Globus pallidus (tissue), 1 donor: ENCODE results near the gene KRTAP4-16.
A peak's percentile ranks its signal among the peaks of the same experiment; 100 is the strongest.
"Not testable (repeated sequence)": the region's sequence is repeated elsewhere in the genome, so short reads cannot be mapped to it uniquely, and the experiment has no call there.

ENCODE experiments used
- DNase-seq: peaks from one replicate; pipeline ENCODE4 v3.0.0-alpha.2; 2015; ENCODE audit warnings: low spot score

Gene KRTAP4-16

DNA sequence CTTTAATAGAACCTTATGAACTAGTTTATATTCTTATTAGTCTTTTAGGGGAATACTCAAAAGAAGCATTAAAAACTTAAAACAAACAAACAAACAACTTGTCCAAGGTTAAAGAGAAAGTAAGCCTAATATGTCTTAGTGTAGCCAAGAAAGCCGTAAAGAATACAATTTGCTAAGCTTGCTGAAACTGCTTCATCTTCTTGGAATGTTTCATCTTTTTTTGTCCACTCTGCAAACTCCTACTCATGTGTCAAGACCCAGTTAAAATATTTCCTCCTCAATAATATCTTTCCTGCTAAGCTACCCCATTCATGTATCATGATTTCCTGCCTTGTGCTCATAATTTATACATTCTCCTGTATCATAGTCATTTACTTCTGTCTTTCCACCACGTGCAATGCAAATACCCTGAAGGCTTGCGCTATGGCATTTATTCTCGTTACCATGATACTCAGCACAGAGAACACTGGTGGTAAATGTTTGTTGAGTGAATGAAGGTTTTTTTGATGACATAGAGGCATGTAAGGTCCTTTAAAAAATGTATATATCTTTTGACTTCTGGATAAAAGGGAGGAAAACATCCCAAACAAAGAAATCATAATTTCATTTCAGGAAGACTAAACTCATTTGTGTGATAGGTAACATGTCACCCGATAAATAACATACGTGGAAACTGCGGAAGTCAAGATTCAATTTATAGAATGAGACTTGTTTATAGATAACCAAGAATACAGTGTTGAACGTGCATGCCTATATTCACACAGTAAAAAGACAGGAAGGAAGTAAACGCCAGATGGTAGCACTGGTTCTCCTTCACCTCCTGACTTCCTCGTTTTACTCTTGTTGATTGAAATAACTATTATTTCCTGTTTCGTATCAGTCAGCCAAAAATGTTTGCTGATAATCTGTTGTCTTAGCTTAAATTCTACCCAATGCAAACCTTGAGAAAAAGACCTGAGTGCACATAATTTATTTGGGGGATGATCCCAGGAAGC lies 18.0 kb upstream of the KRTAP4-16 start:
- peak; percentile 3 for DNase-seq

- no peak for DNase-seq
Observed at GRCh38 chr17:41118721-41119120, 16.7 kb upstream of the KRTAP4-16 start.

DNA sequence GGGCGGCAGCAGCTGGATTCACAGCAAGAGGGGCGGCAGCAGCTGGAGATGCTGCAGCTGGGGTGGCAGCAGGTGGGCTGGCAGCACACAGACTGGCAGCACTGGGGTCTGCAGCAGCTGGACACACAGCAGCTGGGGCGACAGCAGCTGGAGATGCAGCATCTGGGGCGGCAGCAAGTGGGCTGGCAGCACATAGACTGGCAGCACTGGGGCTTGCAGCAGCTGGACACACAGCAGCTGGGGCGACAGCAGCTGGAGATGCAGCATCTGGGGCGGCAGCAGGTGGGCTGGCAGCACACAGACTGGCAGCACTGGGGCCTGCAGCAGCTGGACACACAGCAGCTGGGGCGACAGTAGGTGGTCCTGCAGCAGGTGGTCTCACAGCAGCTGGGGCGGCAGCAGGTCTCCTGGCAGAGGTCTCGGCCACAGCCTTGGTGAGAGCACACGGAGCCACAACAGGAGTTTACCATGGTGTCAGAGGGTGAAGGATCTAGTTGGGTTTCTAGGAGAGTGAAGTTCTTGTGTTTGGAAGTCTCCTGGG lies 15.9 kb upstream of the KRTAP4-16 start, which contains the start of gene KRTAP4-11:
TSS of gene KRTAP4-11 (minus strand) at position 528 of the 541 bp plus-strand sequence. CDS start at position 470, 58 bp downstream.
- DNase-seq, result not testable (repeated sequence)

DNA sequence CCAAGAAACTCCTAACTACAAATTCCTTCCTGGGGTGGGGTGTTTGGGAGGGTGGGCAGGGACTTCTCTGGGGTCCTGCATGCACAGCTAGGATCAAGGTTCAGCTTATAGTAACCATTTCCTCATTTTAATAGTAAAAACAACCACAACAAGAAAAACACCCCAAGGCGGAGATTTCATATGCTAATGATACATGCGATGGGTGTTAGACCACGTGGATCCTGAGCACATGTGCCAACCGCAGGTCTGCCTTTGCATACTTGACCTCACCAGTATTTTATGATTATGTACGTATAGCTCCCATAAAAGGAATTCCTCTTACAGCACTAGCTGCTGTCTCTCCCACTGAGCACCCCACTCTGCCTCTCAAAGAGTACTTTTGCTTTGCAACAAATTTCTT lies 14.3 kb upstream of the KRTAP4-16 start:
- DNase-seq, result no peak

GRCh38 chr17:41111151-41111885 lies 9.3 kb upstream of the KRTAP4-16 start:
- no peak for DNase-seq

DNA sequence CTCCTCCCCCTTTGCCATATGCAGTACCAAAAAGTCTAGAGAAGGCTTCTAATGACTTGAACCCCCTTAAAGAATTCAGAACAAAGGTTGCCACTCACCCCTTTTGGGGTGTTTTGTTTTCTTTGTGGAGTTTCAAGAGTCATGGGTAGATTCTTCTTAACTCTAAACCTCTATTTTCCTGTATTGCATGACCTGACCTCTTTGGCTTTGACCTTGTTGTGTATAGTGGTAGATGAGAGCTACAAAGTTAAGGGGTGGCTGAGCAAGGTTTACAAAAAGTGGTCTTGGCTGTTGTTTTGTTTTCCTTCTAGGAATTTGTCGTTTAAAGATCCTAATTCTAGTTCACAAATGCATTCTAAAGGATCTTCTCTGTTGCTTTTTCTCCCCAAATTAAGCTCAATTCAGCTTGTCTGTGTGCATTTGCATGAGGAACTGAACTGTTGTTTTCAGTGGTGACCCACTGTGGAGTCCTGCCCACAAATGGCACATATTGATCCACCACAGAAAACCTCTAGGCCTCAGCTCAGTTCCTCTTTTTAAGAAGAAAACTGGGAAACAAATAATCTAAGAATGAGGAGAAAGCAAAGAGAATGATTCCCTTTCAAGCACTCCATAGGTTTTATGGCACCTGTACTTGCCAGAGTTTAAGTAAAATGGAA lies 6.8 kb upstream of the KRTAP4-16 start:
- DNase-seq, result not testable (repeated sequence)

DNA sequence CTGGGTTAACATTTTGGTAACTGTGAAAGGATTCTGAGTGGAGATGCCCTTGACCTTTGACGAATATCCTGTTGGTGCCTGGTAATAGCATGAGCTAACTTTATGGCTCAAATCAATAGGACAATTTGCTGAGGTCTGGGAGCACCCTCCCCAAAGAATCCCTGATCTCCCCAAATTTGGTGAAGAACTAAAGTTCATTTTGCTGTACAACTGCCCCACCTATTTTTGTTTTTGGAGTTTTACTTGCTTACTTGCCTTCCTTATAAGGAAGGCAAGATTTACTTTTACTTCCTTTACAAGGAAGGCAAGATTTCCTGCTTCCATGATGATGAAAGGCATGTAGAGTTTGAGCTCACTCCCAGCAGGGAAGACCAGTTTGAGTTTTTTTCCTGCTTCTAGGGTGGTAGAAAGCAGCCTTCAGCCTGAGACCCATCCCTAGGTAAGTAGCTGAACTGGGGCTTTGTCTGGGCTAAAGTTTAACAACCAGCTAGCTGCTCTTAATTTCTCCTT lies 6.0 kb upstream of the KRTAP4-16 start:
- DNase-seq, result no peak

DNA sequence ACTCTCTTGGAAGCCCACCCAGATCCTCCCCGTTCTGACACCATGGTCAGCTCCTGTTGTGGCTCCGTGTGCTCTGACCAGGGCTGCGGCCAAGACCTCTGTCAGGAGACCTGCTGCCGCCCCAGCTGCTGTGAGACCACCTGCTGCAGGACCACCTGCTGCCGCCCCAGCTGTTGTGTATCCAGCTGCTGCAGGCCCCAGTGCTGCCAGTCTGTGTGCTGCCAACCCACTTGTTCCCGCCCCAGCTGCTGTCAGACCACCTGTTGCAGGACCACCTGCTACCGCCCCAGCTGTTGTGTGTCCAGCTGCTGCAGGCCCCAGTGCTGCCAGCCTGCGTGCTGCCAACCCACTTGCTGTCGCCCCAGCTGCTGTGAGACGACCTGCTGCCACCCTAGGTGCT lies 3.3 kb upstream of the KRTAP4-16 start, which contains the start of gene KRTAP4-9:
TSS of gene KRTAP4-9 (plus strand) at position 43 of the 400 bp plus-strand sequence. CDS start at position 43, 0 bp downstream.
- DNase-seq, result not testable (repeated sequence)

- not testable (repeated sequence) for DNase-seq
Observed at GRCh38 chr17:41104386-41105038, 2.5 kb upstream of the KRTAP4-16 start.

DNA sequence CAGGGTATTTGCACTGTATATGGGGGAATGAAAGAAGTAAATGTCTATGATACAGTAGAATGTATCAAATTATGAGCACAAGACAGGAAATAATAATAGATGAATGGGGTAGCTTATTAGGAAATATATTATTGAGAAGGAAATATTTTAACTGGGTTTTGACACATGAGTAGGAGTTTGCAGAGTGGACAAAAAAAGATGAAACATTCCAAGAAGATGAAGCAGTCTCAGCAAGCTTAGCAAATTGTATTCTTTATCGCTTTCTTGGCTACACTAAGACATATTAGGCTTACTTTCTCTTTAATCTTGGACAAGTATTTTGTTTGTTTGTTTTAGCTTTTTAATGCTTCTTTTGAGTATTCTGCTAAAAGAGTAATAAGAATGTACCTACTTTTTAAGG lies 1.9 kb upstream of the KRTAP4-16 start:
- no peak for DNase-seq

DNA sequence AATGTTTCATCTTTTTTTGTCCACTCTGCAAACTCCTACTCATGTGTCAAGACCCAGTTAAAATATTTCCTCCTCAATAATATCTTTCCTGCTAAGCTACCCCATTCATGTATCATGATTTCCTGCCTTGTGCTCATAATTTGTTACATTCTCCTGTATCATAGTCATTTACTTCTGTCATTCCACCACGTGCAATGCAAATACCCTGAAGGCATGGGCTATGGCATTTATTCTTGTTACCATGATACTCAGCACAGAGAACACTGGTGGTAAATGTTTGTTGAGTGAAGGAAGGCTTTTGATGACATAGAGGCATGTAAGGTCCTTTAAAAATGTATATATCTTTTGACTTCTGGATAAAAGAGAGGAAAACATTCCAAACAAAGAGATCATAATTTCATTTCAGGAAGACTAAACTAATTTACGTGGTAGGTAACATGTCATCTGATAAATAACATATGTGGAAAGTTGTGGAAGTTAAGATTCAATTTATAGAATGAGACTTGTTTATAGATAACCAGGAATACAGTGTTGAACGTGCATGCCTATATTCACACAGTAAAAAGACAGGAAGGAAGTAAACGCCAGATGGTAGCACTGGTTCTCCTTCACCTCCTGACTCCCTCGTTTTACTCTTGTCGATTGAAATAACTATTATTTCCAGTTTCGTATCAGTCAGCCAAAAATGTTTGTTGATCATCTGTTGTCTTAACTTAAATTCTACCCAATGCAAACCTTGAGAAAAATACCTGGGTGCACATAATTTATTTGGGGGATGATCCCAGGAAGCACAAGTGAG lies 2.1 kb downstream of the KRTAP4-16 start:
- not testable (repeated sequence) for DNase-seq

DNA sequence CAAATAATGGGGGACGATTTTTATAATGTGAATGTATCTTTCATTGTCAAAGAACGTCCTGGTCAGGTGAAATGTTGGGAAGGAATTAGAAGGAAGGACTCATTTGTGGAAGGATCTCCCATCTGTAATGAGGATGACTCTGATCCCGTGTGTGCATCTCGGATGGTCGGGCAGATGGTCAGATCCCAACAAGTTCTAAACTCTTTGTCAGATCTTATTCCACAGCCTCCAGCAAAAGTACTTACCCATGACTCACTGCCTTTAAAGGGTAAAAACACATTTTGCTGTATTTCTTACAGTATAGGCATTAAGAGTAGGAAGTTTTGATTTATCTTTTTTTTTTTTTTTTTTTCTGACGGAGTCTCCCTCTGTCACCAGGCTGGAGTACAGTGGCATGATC lies 3.5 kb downstream of the KRTAP4-16 start:
- DNase-seq, result no peak

GRCh38 chr17:41098042-41098441 lies 4.0 kb downstream of the KRTAP4-16 start, which contains the start of gene KRTAP4-8:
KRTAP4-8 (minus strand) TSS chr17:41098142; CDS start chr17:41098084, 58 bp downstream.
- no peak for DNase-seq

DNA sequence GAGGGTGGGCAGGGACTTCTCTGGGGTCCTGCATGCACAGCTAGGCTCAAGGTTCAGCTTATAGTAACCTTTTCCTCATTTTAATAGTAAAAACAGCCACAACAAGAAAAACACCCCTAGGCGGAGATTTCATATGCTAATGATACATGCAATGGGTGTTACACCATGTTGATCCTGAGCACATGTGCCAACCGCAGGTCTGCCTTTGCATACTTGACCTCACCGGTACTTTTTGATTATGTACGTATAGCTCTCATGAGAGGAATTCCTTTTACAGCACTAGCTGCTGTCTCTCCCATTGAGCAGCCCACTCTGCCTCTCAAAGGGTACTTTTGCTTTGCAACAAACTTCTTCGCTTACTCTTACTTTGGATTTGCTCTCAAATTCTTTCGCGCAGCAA lies 6.0 kb downstream of the KRTAP4-16 start:
- no peak for DNase-seq

DNA sequence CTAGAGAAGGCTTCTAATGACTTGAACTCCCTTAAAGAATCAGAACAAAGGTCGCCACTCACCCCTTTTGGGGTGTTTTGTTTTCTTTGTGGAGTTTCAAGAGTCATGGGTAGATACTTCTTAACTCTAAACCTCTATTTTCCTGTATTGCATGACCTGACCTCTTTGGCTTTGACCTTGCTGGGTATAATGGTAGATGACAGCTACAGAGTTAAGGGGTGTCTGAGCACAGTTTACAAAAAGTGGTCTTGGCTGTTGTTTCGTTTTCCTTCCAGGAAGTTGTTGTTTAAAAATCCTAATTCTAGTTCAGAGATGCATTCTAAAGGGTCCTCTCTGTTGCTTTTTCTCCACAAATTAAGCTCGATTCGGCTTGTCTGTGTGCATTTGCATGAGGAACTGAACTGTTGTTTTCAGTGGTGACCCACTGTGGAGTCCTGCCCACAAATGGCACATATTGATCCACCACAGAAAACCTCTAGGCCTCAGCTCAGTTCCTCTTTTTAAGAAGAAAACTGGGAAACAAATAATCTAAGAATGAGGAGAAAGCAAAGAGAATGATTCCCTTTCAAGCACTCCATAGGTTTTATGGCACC lies 13.2 kb downstream of the KRTAP4-16 start:
- not testable (repeated sequence) for DNase-seq

DNA sequence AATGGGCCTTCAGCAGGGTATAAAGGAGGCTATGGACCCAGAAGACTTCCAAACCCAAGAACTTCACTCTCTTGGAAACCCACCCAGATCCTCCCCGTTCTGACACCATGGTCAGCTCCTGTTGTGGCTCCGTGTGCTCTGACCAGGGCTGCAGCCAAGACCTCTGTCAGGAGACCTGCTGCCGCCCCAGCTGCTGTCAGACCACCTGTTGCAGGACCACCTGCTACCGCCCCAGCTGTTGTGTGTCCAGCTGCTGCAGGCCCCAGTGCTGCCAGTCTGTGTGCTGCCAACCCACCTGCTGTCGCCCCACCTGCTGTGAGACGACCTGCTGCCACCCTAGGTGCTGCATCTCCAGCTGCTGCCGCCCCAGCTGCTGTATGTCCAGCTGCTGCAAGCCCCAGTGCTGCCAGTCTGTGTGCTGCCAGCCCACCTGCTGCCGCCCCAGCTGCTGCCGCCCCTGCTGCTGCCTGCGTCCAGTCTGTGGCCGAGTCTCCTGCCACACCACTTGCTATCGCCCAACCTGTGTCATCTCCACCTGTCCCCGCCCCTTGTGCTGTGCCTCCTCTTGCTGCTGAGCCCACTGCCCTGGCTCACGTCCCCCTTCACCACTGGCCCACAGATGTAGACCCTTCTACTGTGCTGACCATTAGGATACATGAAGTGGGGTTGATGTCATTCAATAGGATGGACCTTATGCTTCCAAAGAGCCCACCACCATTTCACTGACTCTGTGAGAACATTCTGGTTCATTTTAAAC lies 17.7 kb downstream of the KRTAP4-16 start, which contains the start of gene KRTAP4-7:
TSS of gene KRTAP4-7 (plus strand) at position 51 of the 757 bp plus-strand sequence. CDS start at position 108, 57 bp downstream.
- DNase-seq, result not testable (repeated sequence)

DNA sequence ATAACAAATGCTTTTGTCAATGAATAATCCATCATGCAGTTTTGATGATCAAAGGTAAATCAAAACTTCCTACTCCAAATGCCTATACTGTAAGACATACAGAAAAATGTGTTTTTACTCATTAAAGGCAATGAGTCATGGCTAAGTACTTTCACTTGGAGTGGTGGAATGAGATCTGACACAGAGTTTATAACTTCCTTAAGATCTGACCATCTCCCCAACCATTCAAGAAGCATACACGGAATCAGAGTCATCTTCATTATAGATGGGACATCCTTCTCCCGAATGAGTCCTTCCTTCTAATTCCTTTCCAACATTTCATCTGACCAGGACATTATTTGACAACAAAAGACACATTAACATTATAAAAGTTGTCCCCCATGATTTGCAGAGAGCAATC lies 18.6 kb downstream of the KRTAP4-16 start:
- DNase-seq, result not testable (repeated sequence)

GRCh38 chr17:41082626-41083025 lies 19.4 kb downstream of the KRTAP4-16 start:
- no peak for DNase-seq

DNA sequence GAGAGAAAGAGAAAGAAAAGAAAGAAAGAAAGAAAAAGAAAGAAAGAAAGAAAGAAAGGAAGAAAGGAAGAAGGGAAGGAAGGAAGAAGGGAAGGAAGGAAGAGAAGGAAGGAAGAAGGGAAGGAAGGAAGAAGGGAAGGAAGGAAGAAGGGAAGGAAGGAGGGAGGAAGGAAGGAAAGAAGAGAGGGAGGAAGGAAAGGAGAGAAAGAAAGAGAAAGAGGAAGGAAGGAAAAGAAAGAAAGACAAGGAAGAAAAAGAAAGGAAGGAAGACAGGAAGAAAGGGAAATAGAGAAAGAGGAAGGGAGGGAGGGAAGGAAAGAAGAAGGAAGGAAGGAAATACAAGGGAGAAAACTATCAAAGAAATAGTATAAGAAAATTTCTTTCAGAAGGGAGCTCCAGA lies 25.2 kb downstream of the KRTAP4-16 start:
- DNase-seq, result no peak
